ENCODE data around the gene SORCS3. TPM values are rescaled to one million over a fixed set of nuclear protein-coding genes. Genes with fewer than 3 reads are reported as not detected.

Gene SORCS3
- polyA plus RNA-seq, 1 donor (not counting 4 experiments of a cell fraction or from before 2014, with no cell fraction given) = not detected

GRCh38 chr10:104706886-104707285 is 65.8 kb downstream of the SORCS3 start:
- Histone ChIP-seq H3K9me1 (ENCODE audit: control insufficient read depth, extremely low read depth, insufficient read depth, low read length) (no peaks in the 10 kb centered on the region), H4K20me1 (ENCODE audit: control insufficient read depth, extremely low read depth, insufficient read depth, low read length) (no peaks in the 10 kb centered on the region), H3K27ac (ENCODE audit: control insufficient read depth, insufficient read depth, low read length) (no peak overlapping the region), H3K4me2 (ENCODE audit: control insufficient read depth, extremely low read depth, insufficient read depth, low read depth, low read length) (no peak overlapping the region), H3K4me1 (ENCODE audit: control insufficient read depth, extremely low read depth, insufficient read depth, low read length) (no peaks in the 10 kb centered on the region), H3K36me3 (ENCODE audit: control insufficient read depth in 2 of 2, extremely low read depth in 1 of 2, insufficient read depth in 2 of 2, low read length in 2 of 2) (no peaks in the 10 kb centered on the region), H3K27me3 (ENCODE audit: control insufficient read depth, extremely low read depth, insufficient read depth, low read length) (no peaks in the 10 kb centered on the region), H3K4me3 (ENCODE audit: control insufficient read depth in 2 of 3, extremely low read depth in 1 of 3, insufficient read depth in 2 of 3, low read depth in 1 of 3, low read length in 3 of 3) (no peak overlapping the region), H3K79me2 (ENCODE audit: control insufficient read depth, insufficient read depth, low read length) (no peaks in the 10 kb centered on the region), H2AFZ (ENCODE audit: control insufficient read depth, low read length) (no peak overlapping the region), H3K9ac (ENCODE audit: control insufficient read depth, extremely low read depth, insufficient read depth, low read length) (no peak overlapping the region), H3K9me3 (ENCODE audit: control insufficient read depth, low read depth, low read length) (no peaks in the 10 kb centered on the region)
- DNase-seq (ENCODE audit: low read depth, low spot score) (no peak), FAIRE-seq (no peak)
- TF ChIP-seq, protein P1, sequence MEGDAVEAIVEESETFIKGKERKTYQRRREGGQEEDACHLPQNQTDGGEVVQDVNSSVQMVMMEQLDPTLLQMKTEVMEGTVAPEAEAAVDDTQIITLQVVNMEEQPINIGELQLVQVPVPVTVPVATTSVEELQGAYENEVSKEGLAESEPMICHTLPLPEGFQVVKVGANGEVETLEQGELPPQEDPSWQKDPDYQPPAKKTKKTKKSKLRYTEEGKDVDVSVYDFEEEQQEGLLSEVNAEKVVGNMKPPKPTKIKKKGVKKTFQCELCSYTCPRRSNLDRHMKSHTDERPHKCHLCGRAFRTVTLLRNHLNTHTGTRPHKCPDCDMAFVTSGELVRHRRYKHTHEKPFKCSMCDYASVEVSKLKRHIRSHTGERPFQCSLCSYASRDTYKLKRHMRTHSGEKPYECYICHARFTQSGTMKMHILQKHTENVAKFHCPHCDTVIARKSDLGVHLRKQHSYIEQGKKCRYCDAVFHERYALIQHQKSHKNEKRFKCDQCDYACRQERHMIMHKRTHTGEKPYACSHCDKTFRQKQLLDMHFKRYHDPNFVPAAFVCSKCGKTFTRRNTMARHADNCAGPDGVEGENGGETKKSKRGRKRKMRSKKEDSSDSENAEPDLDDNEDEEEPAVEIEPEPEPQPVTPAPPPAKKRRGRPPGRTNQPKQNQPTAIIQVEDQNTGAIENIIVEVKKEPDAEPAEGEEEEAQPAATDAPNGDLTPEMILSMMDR (optimal IDR thresholded peaks at IDR 0.05 in 1 of 3, IDR thresholded peaks at IDR 0.05 in 1 of 3, conservative IDR thresholded peaks at IDR 0.05 in 1 of 3; ENCODE audit: extremely low read depth in 1 of 3, insufficient read depth in 2 of 3, low read length in 3 of 3) = no peak
- TF ChIP-seq EZH2 (IDR thresholded peaks at IDR 0.05; ENCODE audit: low read length) = no peak
- dilution Hi-C loops (cut with MboI; ENCODE audit: extremely low pct_ligation_motif_present, low sequenced_read_pairs) = no loop called here

DNA sequence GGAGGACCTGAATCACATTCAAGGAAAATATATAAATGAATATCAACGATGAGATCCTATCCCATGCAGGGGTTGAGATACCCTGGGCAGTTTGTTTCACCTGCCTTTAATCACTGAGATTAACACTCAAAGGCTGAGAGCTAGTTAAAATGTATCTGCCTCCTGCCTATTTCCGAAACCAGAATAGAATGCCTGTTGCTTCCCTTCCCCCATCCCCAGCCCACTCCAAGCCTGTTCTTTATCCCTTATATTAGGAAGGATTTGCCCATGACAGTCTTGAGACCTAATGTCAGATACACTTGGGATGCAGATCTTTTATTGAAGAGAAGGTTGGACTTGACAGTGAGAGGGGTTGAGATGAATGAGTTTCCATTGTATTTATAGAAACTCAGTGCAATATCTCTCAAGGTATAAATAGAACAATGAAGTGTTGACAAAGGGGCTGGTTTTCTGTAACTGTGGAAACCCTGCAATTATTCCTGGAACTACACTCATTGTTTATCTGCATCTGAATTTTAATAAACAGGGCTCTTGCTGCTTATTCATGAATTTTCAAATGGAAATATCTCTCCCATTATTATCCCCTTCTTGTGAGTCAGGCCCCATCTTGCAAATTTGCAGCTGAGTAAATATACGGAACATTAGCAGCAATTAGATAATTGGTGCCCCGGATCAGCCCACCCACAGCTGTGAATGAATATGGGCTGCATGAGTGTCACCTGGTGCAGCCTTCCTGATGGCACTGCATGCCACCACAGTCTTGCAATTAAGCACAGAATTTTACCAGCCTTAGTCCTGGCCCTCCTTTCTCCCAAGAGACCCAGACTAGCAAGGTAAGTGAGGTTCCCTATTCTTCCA is 66.7 kb downstream of the SORCS3 start:
- no peaks in the 10 kb centered on the region for H3K79me2 ChIP-seq (ENCODE audit: control insufficient read depth, insufficient read depth, low read length)
- no peak overlapping the region for H3K4me3 ChIP-seq (ENCODE audit: control insufficient read depth in 2 of 3, extremely low read depth in 1 of 3, insufficient read depth in 2 of 3, low read depth in 1 of 3, low read length in 3 of 3)
- H3K4me1 ChIP-seq (ENCODE audit: control insufficient read depth, extremely low read depth, insufficient read depth, low read length) = no peaks in the 10 kb centered on the region
- no peak for DNase-seq (ENCODE audit: low read depth, low spot score)
- no peaks in the 10 kb centered on the region for H3K27me3 ChIP-seq (ENCODE audit: control insufficient read depth, extremely low read depth, insufficient read depth, low read length)
- no peaks in the 10 kb centered on the region for H3K9me3 ChIP-seq (ENCODE audit: control insufficient read depth, low read depth, low read length)
- dilution Hi-C loops (cut with MboI; ENCODE audit: extremely low pct_ligation_motif_present, low sequenced_read_pairs) = no loop called here
- H4K20me1 ChIP-seq (ENCODE audit: control insufficient read depth, extremely low read depth, insufficient read depth, low read length) = no peaks in the 10 kb centered on the region
- no peak overlapping the region for H2AFZ ChIP-seq (ENCODE audit: control insufficient read depth, low read length)
- H3K9me1 ChIP-seq (ENCODE audit: control insufficient read depth, extremely low read depth, insufficient read depth, low read length) = no peaks in the 10 kb centered on the region
- FAIRE-seq = no peak
- H3K4me2 ChIP-seq (ENCODE audit: control insufficient read depth, extremely low read depth, insufficient read depth, low read depth, low read length) = no peak overlapping the region
- TF ChIP-seq, protein P1 (optimal IDR thresholded peaks at IDR 0.05 in 1 of 3, IDR thresholded peaks at IDR 0.05 in 1 of 3, conservative IDR thresholded peaks at IDR 0.05 in 1 of 3; ENCODE audit: extremely low read depth in 1 of 3, insufficient read depth in 2 of 3, low read length in 3 of 3) = no peak
- no peak for TF ChIP-seq EZH2 (IDR thresholded peaks at IDR 0.05; ENCODE audit: low read length)
- no peaks in the 10 kb centered on the region for H3K36me3 ChIP-seq (ENCODE audit: control insufficient read depth in 2 of 2, extremely low read depth in 1 of 2, insufficient read depth in 2 of 2, low read length in 2 of 2)
- H3K9ac ChIP-seq (ENCODE audit: control insufficient read depth, extremely low read depth, insufficient read depth, low read length) = no peak overlapping the region
- no peak overlapping the region for H3K27ac ChIP-seq (ENCODE audit: control insufficient read depth, insufficient read depth, low read length)
